C4-2B (cell line): ENCODE results near the gene CNTN4.

ENCODE experiments used
- H3K27ac ChIP-seq: fragments of 450-650 bp; 2 replicates; pipeline ENCODE4 v1.5.1; 2017
- CTCF ChIP-seq: fragments of 450-650 bp; conservative IDR thresholded peaks from 2 replicates; pipeline ENCODE4 v1.5.1; 2017; ENCODE audit warnings: mild to moderate bottlenecking
- ZFX ChIP-seq: fragments of 450-650 bp; IDR thresholded peaks from 2 replicates; pipeline ENCODE4 v1.6.1; 2017

CNTN4 gene

DNA sequence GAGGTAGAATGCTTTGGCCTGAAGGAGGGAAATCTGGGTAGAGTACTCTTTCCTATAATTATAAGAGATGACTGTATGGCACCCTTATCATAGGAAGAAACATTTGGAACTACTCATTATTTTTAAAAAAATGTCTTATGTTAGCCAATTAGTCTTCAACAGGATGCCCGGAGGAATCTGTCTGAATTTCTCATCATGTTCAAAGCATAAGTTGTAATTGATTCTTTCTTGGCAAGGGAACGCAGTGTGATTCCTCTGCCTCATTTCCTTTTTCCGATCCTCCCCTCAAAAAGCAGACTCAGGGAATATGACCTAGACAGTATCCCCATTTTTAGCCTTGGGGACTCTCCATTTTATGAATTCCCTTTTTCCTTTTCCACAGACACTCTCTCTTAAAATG is 846.5 kb downstream of the CNTN4 start:
- TF ChIP-seq ZFX (no peak), CTCF (no peak)
- H3K27ac ChIP-seq, result no peak overlapping the region

- no peak overlapping the region for H3K27ac ChIP-seq
Measured at GRCh38 chr3:2947536-2947935, 848.9 kb downstream of the CNTN4 start.

GRCh38 chr3:2948882-2949281 is 850.2 kb downstream of the CNTN4 start:
- no peak overlapping the region for H3K27ac ChIP-seq
- TF ChIP-seq ZFX (no peak), CTCF (no peak)

More at GRCh38 chr3:2947536-2947935, 848.9 kb downstream of the CNTN4 start:
- TF ChIP-seq ZFX, result no peak

GRCh38 chr3:2950159-2950558 is 851.5 kb downstream of the CNTN4 start:
- TF ChIP-seq CTCF (no peak), ZFX (no peak)

DNA sequence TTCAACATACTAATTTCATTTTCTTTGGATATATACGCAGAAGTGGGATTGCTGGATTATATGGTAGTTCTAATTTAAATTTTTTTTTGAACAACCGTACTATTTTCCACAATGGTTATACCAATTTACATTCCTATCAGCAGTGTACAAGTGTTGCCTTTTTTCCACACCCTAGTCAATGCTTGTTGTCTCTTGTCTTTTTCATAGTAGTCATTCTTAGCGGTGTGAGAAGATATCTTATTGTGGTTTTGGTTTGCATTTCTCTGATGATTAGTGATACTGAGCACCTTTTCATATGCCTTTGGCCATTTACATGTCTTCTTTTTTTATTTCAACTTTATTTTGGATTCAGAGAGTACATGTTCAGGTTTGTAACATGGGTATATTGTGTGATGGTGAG is 858.4 kb downstream of the CNTN4 start:
- no peak for TF ChIP-seq CTCF
- no peak for TF ChIP-seq ZFX
- no peak overlapping the region for H3K27ac ChIP-seq

More at GRCh38 chr3:2950159-2950558, 851.5 kb downstream of the CNTN4 start:
- no peak overlapping the region for H3K27ac ChIP-seq

DNA sequence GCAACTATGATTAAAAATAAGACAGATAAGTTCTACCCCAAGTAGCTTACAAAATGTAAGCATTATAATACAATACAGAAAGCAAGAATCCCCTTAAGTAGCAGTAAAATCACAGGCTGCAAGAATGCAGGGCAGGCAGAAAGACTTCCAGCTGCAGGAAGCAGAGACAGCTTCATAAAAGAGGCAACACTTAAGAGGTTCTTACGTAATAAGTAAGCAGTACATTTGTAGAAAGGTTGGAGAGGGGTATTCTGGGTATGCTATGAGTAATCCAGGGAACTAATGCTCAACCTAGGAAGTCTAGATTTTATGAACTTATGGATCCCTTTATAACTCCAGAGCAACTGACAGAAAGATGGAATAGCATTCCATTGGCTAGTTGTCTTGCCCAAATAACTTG is 859.9 kb downstream of the CNTN4 start:
- H3K27ac ChIP-seq, result no peak overlapping the region
- TF ChIP-seq ZFX, result no peak
- no peak for TF ChIP-seq CTCF

DNA sequence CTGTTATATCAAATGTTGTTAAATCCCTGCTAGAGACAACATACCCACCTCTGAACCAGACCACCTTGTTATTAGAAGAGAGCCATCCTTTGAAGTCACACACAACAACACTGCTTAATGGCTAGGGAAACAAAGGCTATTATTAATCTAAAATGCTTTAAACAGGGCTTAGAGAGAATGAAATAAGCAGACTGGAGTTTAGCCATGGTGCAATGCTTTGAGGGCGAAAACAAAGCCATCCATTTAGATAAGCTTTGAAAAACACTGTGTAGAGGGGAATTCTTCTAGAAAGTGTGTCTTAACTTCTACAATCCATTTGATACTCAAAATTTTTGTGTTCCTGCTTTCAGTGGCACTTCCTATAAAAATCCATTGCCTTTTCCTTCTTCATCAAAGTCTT is 862.9 kb downstream of the CNTN4 start:
- TF ChIP-seq ZFX, result no peak
- no peak for TF ChIP-seq CTCF
- no peak overlapping the region for H3K27ac ChIP-seq

DNA sequence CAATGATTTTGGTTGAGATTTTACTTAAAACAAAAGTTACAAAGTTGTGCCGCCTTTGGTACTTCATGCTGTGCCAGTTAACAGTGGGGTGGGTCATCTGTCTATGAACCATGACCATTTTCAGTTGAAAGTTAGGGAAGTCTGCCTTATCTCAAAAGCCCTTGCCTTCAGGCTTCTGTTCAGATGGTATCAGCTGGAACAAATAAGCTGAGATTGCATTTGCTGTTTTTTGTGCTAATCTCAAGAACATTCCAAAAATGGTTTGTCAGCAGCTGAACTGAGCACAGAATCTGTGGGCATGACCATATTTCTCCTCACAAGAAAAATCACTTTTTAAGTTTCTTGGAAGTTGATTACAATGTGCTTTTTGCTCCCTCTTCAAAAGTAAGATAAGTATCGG is 869.2 kb downstream of the CNTN4 start:
- no peak for TF ChIP-seq ZFX
- TF ChIP-seq CTCF, result no peak
- H3K27ac ChIP-seq, result no peak overlapping the region
